PC-9 (cell line): ENCODE measurements around the gene C13orf46. TPM values are rescaled to one million over a fixed set of nuclear protein-coding genes. Genes with fewer than 3 reads are reported as not detected.

Source experiments
- BruUV-seq: library from RNA; stranded (reverse); fragments of 400-500 nt; replicated peaks from 2 replicates; lab custom pipeline; 2021; lab: Mats Ljungman, UMichigan
- CTCF ChIA-PET: fragments of 300-600 bp; sonication (Branson Sonifier 250); formaldehyde crosslinking; loops from one replicate; lab custom pipeline; 2022; ENCODE audit warnings: antibody characterized with exemption; lab: Charles Lee
- POLR2A ChIA-PET: fragments of 300-600 bp; sonication (Branson Sonifier 250); formaldehyde crosslinking; loops from one replicate; lab custom pipeline; 2022; ENCODE audit warnings: antibody characterized with exemption; ENCODE audit not compliant: unreplicated experiment; lab: Charles Lee
- DNase-seq, 2 experiments: peaks; one replicate each; pipeline versions ENCODE4 v3.0.0 to v3.0.0-alpha.2; 2015 to 2022; ENCODE audit warnings: mixed read lengths in 1 of 2
- H2AFZ ChIP-seq: fragments of 200-600 bp; sonication (generic); 2 replicates; pipeline ENCODE4 v1.8.1; 2017; ENCODE audit warnings: antibody characterized with exemption
- H3F3A ChIP-seq: fragments of 200-600 bp; sonication (generic); 2 replicates; pipeline ENCODE4 v1.8.1; 2017; ENCODE audit warnings: antibody characterized with exemption, mild to moderate bottlenecking, low read depth; ENCODE audit not compliant: insufficient read depth
- H3K27ac ChIP-seq: fragments of 200-600 bp; sonication (generic); 2 replicates; pipeline ENCODE4 v1.6.1; 2016; ENCODE audit warnings: mixed run types
- H3K27me3 ChIP-seq: fragments of 200-600 bp; sonication (generic); 2 replicates; pipeline ENCODE4 v1.6.1; 2016; ENCODE audit warnings: low read depth, mixed run types; ENCODE audit not compliant: insufficient read depth
- H3K36me3 ChIP-seq: fragments of 200-600 bp; sonication (generic); 2 replicates; pipeline ENCODE4 v1.6.1; 2016; ENCODE audit warnings: low read depth, mixed run types
- H3K4me1 ChIP-seq: fragments of 200-600 bp; sonication (generic); replicated peaks from 2 replicates; pipeline ENCODE4 v1.6.1; 2016; ENCODE audit warnings: mixed run types; ENCODE audit not compliant: insufficient read depth
- H3K4me2 ChIP-seq: fragments of 200-600 bp; sonication (generic); 2 replicates; pipeline ENCODE4 v1.6.1; 2017; ENCODE audit warnings: mixed run types
- H3K4me3 ChIP-seq: fragments of 200-600 bp; sonication (generic); 2 replicates; pipeline ENCODE4 v1.6.1; 2016; ENCODE audit warnings: mixed run types
- H3K79me2 ChIP-seq: fragments of 200-600 bp; sonication (generic); 2 replicates; pipeline ENCODE4 v1.6.1; 2017; ENCODE audit warnings: low read depth, mixed run types
- H3K9me2 ChIP-seq: fragments of 200-600 bp; sonication (generic); 2 replicates; pipeline ENCODE4 v1.8.1; 2017; ENCODE audit warnings: mild to moderate bottlenecking; ENCODE audit not compliant: insufficient read depth
- H3K9me3 ChIP-seq: fragments of 200-600 bp; sonication (generic); 2 replicates; pipeline ENCODE4 v1.8.1; 2016; ENCODE audit warnings: low read depth; ENCODE audit not compliant: insufficient read depth
- H4K20me1 ChIP-seq: fragments of 200-600 bp; sonication (generic); 2 replicates; pipeline ENCODE4 v1.8.1; 2017; ENCODE audit not compliant: insufficient read depth
- CTCF ChIP-seq: fragments of 200-600 bp; sonication (generic); conservative IDR thresholded peaks from 2 replicates; pipeline ENCODE4 v1.6.1; 2017; ENCODE audit warnings: mixed run types, antibody characterized with exemption, mild to moderate bottlenecking, moderate library complexity
- EZH2 ChIP-seq: fragments of 200-600 bp; sonication (generic); IDR thresholded peaks from 2 replicates; pipeline ENCODE4 v1.8.0; 2017; ENCODE audit warnings: antibody characterized with exemption, low read depth
- intact Hi-C: fragments of 100-400 bp; cut with micrococcal nuclease; formaldehyde crosslinking; loops from one replicate; pipeline ENCODE4 v1.10.0; 2022; ENCODE audit not compliant: unreplicated experiment
- total RNA-seq: library from RNA; stranded (reverse); gene quantifications from 2 replicates; pipeline ENCODE4 v1.2.3, GENCODE V29; 2021

Gene C13orf46
- total RNA-seq, 1 experiment from 2014 or later = 1.5 TPM

DNA sequence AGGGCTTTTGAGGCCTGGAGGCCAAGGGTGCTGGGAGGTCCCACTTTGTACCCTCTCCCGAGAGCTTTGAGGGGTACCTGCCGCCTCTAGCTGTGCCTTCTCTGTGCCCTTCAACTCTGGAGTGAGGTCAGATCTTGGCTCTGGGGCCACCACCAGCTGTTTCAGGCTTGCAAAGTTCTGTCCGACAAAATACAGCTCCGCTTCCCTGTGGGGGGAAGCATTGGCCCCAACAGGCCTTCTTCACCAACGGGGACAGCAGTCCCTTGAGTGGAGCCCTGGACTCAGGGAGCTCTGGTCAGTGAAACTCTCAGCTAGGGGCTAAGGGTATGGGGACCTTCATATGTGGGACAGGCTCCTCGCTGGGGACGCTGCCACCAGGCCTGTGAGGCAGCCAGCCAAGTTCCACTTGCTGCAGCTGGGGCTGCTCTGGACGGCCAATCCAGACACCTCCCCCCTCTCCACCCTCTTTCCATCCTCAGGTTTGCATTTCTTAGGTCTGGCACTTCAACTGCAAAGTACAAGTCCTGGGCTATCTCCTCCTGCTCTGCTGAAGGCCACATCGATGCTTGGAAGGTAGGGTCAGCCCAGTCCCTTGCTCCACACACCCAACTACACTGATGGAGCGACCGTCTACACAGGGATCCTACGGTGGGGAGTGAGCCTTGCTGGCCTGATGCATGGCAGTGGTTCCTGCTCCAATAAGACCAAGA is 46.8 kb downstream of the C13orf46 start:
- no peak for DNase-seq
- Histone ChIP-seq H3K9me3 (no peaks in the 10 kb centered on the region), H3K27ac (no peak overlapping the region), H3K4me2 (0 out of 2 replicates have a peak overlapping the region, but pooled peaks have one; percentile 3), H3F3A (peaks cover 6% of the 10 kb centered on the region; the same call in 1 of the 2 replicates), H3K36me3 (no peaks in the 10 kb centered on the region), H3K9me2 (no peaks in the 10 kb centered on the region), H3K4me3 (no peak overlapping the region), H3K79me2 (no peaks in the 10 kb centered on the region), H3K27me3 (peaks cover 37% of the 10 kb centered on the region), H2AFZ (no peak overlapping the region), H4K20me1 (no peaks in the 10 kb centered on the region), H3K4me1 (peaks cover 12% of the 10 kb centered on the region)
- TF ChIP-seq EZH2 (no peak), CTCF (no peak)
- intact Hi-C loops = no loop called here
- no TSS peak for BruUV-seq
- ChIA-PET POLR2A (no interaction called here), CTCF (no interaction called here)

- H4K20me1 ChIP-seq = no peaks in the 10 kb centered on the region
- H3K4me2 ChIP-seq = no peak overlapping the region
- H3F3A ChIP-seq = peaks cover 6% of the 10 kb centered on the region; the same call in 1 of the 2 replicates
- no peaks in the 10 kb centered on the region for H3K36me3 ChIP-seq
- intact Hi-C loops = no loop called here
- no peak for DNase-seq
- CTCF ChIA-PET = no interaction called here
- H3K4me3 ChIP-seq = no peak overlapping the region
- H3K9me2 ChIP-seq = no peaks in the 10 kb centered on the region
- BruUV-seq = no TSS peak
- H2AFZ ChIP-seq = no peak overlapping the region
- H3K4me1 ChIP-seq = peaks cover 12% of the 10 kb centered on the region
- POLR2A ChIA-PET = no interaction called here
- H3K27ac ChIP-seq = no peak overlapping the region
- peaks cover 32% of the 10 kb centered on the region for H3K27me3 ChIP-seq
- H3K9me3 ChIP-seq = no peaks in the 10 kb centered on the region
- H3K79me2 ChIP-seq = no peaks in the 10 kb centered on the region
- no peak for TF ChIP-seq CTCF
- TF ChIP-seq EZH2 = no peak
Observed at GRCh38 chr13:113926301-113926761, 47.5 kb downstream of the C13orf46 start.

GRCh38 chr13:113924184-113924901 is 49.5 kb downstream of the C13orf46 start:
- CTCF ChIA-PET = no interaction called here
- no peak overlapping the region for H3K27ac ChIP-seq
- H3F3A ChIP-seq = peaks cover 6% of the 10 kb centered on the region; the same call in 1 of the 2 replicates
- no peaks in the 10 kb centered on the region for H3K79me2 ChIP-seq
- DNase-seq = no peak
- H3K4me1 ChIP-seq = peaks cover 12% of the 10 kb centered on the region
- intact Hi-C loops = no loop called here
- H3K4me3 ChIP-seq = no peak overlapping the region
- no peaks in the 10 kb centered on the region for H3K9me2 ChIP-seq
- peaks cover 22% of the 10 kb centered on the region for H3K27me3 ChIP-seq
- H4K20me1 ChIP-seq = no peaks in the 10 kb centered on the region
- H3K9me3 ChIP-seq = no peaks in the 10 kb centered on the region
- BruUV-seq = no TSS peak
- no peaks in the 10 kb centered on the region for H3K36me3 ChIP-seq
- POLR2A ChIA-PET = no interaction called here
- no peak overlapping the region for H2AFZ ChIP-seq
- TF ChIP-seq EZH2 (no peak), CTCF (no peak)
- H3K4me2 ChIP-seq = no peak overlapping the region
